ENCODE measurements around the gene MPEG1.

The MPEG1 gene

GRCh38 chr11:59188954-59189353, 23.8 kb downstream of the MPEG1 start:
- no peak overlapping the region for H3K4me3 ChIP-seq (ENCODE audit: low read length)
- no peak for TF ChIP-seq ZNF274 (IDR thresholded peaks at IDR 0.05; ENCODE audit: low read depth, low read length)

GRCh38 chr11:59187587-59187986, 25.1 kb downstream of the MPEG1 start:
- TF ChIP-seq ZNF274 (IDR thresholded peaks at IDR 0.05; ENCODE audit: low read depth, low read length): no peak

GRCh38 chr11:59187035-59187434, 25.7 kb downstream of the MPEG1 start:
- H3K4me3 ChIP-seq (ENCODE audit: low read length): no peak overlapping the region
- no peak for TF ChIP-seq ZNF274 (IDR thresholded peaks at IDR 0.05; ENCODE audit: low read depth, low read length)

More at GRCh38 chr11:59187587-59187986, 25.1 kb downstream of the MPEG1 start:
- H3K4me3 ChIP-seq (ENCODE audit: low read length): no peak overlapping the region

- H3K4me3 ChIP-seq (ENCODE audit: low read length): no peak overlapping the region
- no peak for TF ChIP-seq ZNF274 (IDR thresholded peaks at IDR 0.05; ENCODE audit: low read depth, low read length)
These were observed 26.6 kb downstream of the MPEG1 start for GRCh38 chr11:59186130-59186594.

- TF ChIP-seq ZNF274 (IDR thresholded peaks at IDR 0.05; ENCODE audit: low read depth, low read length): no peak
- no peak overlapping the region for H3K4me3 ChIP-seq (ENCODE audit: low read length)
These were observed 27.3 kb downstream of the MPEG1 start for GRCh38 chr11:59185386-59185945.

- no peak overlapping the region for H3K4me3 ChIP-seq (ENCODE audit: low read length)
- no peak for TF ChIP-seq ZNF274 (IDR thresholded peaks at IDR 0.05; ENCODE audit: low read depth, low read length)
These were observed 27.9 kb downstream of the MPEG1 start for GRCh38 chr11:59184691-59185339.

GRCh38 chr11:59183771-59184170, 29.0 kb downstream of the MPEG1 start:
- TF ChIP-seq ZNF274 (IDR thresholded peaks at IDR 0.05; ENCODE audit: low read depth, low read length): no peak
- H3K4me3 ChIP-seq (ENCODE audit: low read length): no peak overlapping the region

GRCh38 chr11:59182457-59183151, 30.1 kb downstream of the MPEG1 start:
- TF ChIP-seq ZNF274 (IDR thresholded peaks at IDR 0.05; ENCODE audit: low read depth, low read length): no peak
- H3K4me3 ChIP-seq (ENCODE audit: low read length): no peak overlapping the region

- no peak for TF ChIP-seq ZNF274 (IDR thresholded peaks at IDR 0.05; ENCODE audit: low read depth, low read length)
- H3K4me3 ChIP-seq (ENCODE audit: low read length): no peak overlapping the region
These were observed 30.8 kb downstream of the MPEG1 start for GRCh38 chr11:59181746-59182456.

- no peak for TF ChIP-seq ZNF274 (IDR thresholded peaks at IDR 0.05; ENCODE audit: low read depth, low read length)
- no peak overlapping the region for H3K4me3 ChIP-seq (ENCODE audit: low read length)
These were observed 31.8 kb downstream of the MPEG1 start for GRCh38 chr11:59180907-59181306.

GRCh38 chr11:59180168-59180776, 32.5 kb downstream of the MPEG1 start:
- TF ChIP-seq ZNF274 (IDR thresholded peaks at IDR 0.05; ENCODE audit: low read depth, low read length): no peak

GRCh38 chr11:59179121-59179520, 33.6 kb downstream of the MPEG1 start:
- TF ChIP-seq ZNF274 (IDR thresholded peaks at IDR 0.05; ENCODE audit: low read depth, low read length): no peak
- H3K4me3 ChIP-seq (ENCODE audit: low read length): no peak overlapping the region

More at GRCh38 chr11:59180168-59180776, 32.5 kb downstream of the MPEG1 start:
- H3K4me3 ChIP-seq (ENCODE audit: low read length): no peak overlapping the region

GRCh38 chr11:59178402-59178801, 34.3 kb downstream of the MPEG1 start:
- TF ChIP-seq ZNF274 (IDR thresholded peaks at IDR 0.05; ENCODE audit: low read depth, low read length): no peak

GRCh38 chr11:59176330-59176729, 36.4 kb downstream of the MPEG1 start:
- TF ChIP-seq ZNF274 (IDR thresholded peaks at IDR 0.05; ENCODE audit: low read depth, low read length): no peak
- H3K4me3 ChIP-seq (ENCODE audit: low read length): no peak overlapping the region

More at GRCh38 chr11:59178402-59178801, 34.3 kb downstream of the MPEG1 start:
- H3K4me3 ChIP-seq (ENCODE audit: low read length): no peak overlapping the region
